K562 (cell line): ENCODE data around the gene PRODH. TPM values are rescaled to one million over a fixed set of nuclear protein-coding genes. Genes with fewer than 3 reads are reported as not detected.

Experiments used
- ETV6 ChIP-seq, 3 experiments: fragments of 150-350 bp in 1 of 3; sonication (generic) in 1 of 3; formaldehyde crosslinking in 1 of 3; IDR thresholded peaks; 2 replicates each; pipeline versions ENCODE4 v1.6.1 to v1.8.0; 2014 to 2022; ENCODE audit warnings: borderline replicate concordance in 2 of 3, low read depth in 2 of 3, antibody characterized with exemption in 1 of 3, low read length in 1 of 3, mild to moderate bottlenecking in 1 of 3, missing genetic modification reagents in 1 of 3
- FUS ChIP-seq: fragments of 200-400 bp; formaldehyde crosslinking; optimal IDR thresholded peaks from 2 replicates; pipeline ENCODE3; 2017; ENCODE audit warnings: low read depth, low read length
- HBP1 ChIP-seq: fragments of 450-650 bp; formaldehyde crosslinking; IDR thresholded peaks from 2 replicates; pipeline ENCODE4 v1.4.0; 2022; ENCODE audit warnings: missing genetic modification characterization
- NBN ChIP-seq: fragments of 450-650 bp; IDR thresholded peaks from 2 replicates; pipeline ENCODE4 v1.6.1; 2016; ENCODE audit warnings: low read depth, mild to moderate bottlenecking
- NR2C2 ChIP-seq, 2 experiments: fragments of 200-800 bp in 1 of 2; sonication (Bioruptor generic) in 1 of 2; sonication (generic) in 1 of 2; formaldehyde crosslinking in 1 of 2; IDR thresholded peaks; 2 replicates each; pipeline versions ENCODE4 v1.6.1 to v1.8.0; 2016 to 2022; ENCODE audit warnings: mild to moderate bottlenecking in 1 of 2, missing compliant biosample characterization in 1 of 2, missing genetic modification characterization in 1 of 2, missing genetic modification reagents in 1 of 2
- PHF21A ChIP-seq: fragments of 450-650 bp; IDR thresholded peaks from 2 replicates; pipeline ENCODE4 v1.6.1; 2017; ENCODE audit warnings: low read depth, borderline replicate concordance
- SLC30A9 ChIP-seq: fragments of 250-450 bp; sonication (Bioruptor Pico); IDR thresholded peaks from 2 replicates; pipeline ENCODE4 v1.8.0; 2022; ENCODE audit warnings: mild to moderate bottlenecking, moderate library complexity
- TAF15 ChIP-seq: fragments of 200-400 bp; formaldehyde crosslinking; IDR thresholded peaks from 2 replicates; pipeline ENCODE4 v1.6.1; 2017; ENCODE audit warnings: mild to moderate bottlenecking, low read depth, low read length, moderate library complexity
- TAF7 ChIP-seq: fragments of 450-650 bp; IDR thresholded peaks from 2 replicates; pipeline ENCODE4 v1.6.1; 2016; ENCODE audit warnings: missing genetic modification characterization, missing compliant biosample characterization
- ZBTB1 ChIP-seq: sonication (generic); formaldehyde crosslinking; IDR thresholded peaks from 2 replicates; pipeline ENCODE4 v1.8.1; 2023; ENCODE audit warnings: missing genetic modification reagents, low read depth, mild to moderate bottlenecking, borderline replicate concordance
- ZFP1 ChIP-seq: fragments of 450-650 bp; formaldehyde crosslinking; IDR thresholded peaks from 2 replicates; pipeline ENCODE4 v1.4.0; 2020; ENCODE audit warnings: mild to moderate bottlenecking, mixed read lengths
- ZNF174 ChIP-seq: fragments of 250-450 bp; sonication (Bioruptor Pico); IDR thresholded peaks from 2 replicates; pipeline ENCODE4 v1.4.0; 2020; ENCODE audit warnings: mild to moderate bottlenecking
- ZNF175 ChIP-seq: fragments of 200-800 bp; sonication (Bioruptor generic); IDR thresholded peaks from 2 replicates; pipeline ENCODE4 v1.6.1; 2016; ENCODE audit warnings: low read depth, mild to moderate bottlenecking, missing genetic modification characterization, missing compliant biosample characterization
- ZNF57 ChIP-seq: fragments of 450-650 bp; formaldehyde crosslinking; IDR thresholded peaks from 2 replicates; pipeline ENCODE4 v1.4.0; 2020; ENCODE audit warnings: mild to moderate bottlenecking, moderate library complexity
- ZNF586 ChIP-seq: fragments of 450-650 bp; formaldehyde crosslinking; conservative IDR thresholded peaks from 2 replicates; pipeline ENCODE4 v1.4.0; 2020; ENCODE audit warnings: mild to moderate bottlenecking, moderate library complexity
- ZNF592 ChIP-seq: fragments of 450-650 bp; IDR thresholded peaks from 2 replicates; pipeline ENCODE4 v1.6.1; 2017; ENCODE audit warnings: antibody characterized with exemption, mild to moderate bottlenecking
- ZNF77 ChIP-seq: fragments of 250-450 bp; sonication (Bioruptor Pico); IDR thresholded peaks from 2 replicates; pipeline ENCODE4 v1.5.0; 2020
- polyA plus RNA-seq, 8 experiments: library from polyadenylated mRNA; depleted of rRNA in 4 of 8; stranded (reverse) in 5 of 8; unstranded in 3 of 8; fragments of >200 nt; fragmentation: Nextera tagmentation in 2 of 8; fragmentation: Illumina TruSeq in 1 of 8; extraction: Ambion mirVana in 2 of 8; extraction: Trizol in 1 of 8; gene quantifications; 2 replicates each; pipeline versions ENCODE4 v1.2.1 to v1.2.3, GENCODE V29; 2011 to 2014; ENCODE audit warnings: inconsistent platforms in 1 of 8, missing spikeins in 1 of 8
- total RNA-seq, 7 experiments: library from RNA; depleted of rRNA in 6 of 7; stranded (reverse); fragments of >200 nt in 6 of 7; fragmentation: Illumina TruSeq in 2 of 7; extraction: Trizol in 2 of 7; gene quantifications; 2 replicates each; pipeline versions ENCODE4 v1.2.1 to v1.2.3, GENCODE V29; 2011 to 2021; ENCODE audit warnings: low replicate concordance in 1 of 7
- TF ChIP-seq, protein P1 (sequence below), 2 experiments: fragments of 450-650 bp in 1 of 2; sonication (generic) in 1 of 2; formaldehyde crosslinking; conservative IDR thresholded peaks; 2 replicates each; pipeline versions ENCODE4 v1.4.0 to v1.8.1; 2020 to 2022; ENCODE audit warnings: mild to moderate bottlenecking in 1 of 2, missing genetic modification reagents in 1 of 2
- TF ChIP-seq, protein P2 (sequence below): sonication (generic); formaldehyde crosslinking; IDR thresholded peaks from 2 replicates; pipeline ENCODE4 v1.8.1; 2022; ENCODE audit warnings: missing genetic modification reagents

PRODH gene
- total and polyA plus RNA-seq, 9 of the 15 experiments (the other 6 are each of a cell fraction or from before 2014, with no cell fraction given) = 0.07 to 0.11 TPM; not detected in 7

GRCh38 chr22:18968011-18968749 lies 32.1 kb upstream of the PRODH start (continued):
- no peak for TF ChIP-seq HBP1 (CRISPR knock-in tag)
- TF ChIP-seq ZBTB1 = peak; percentile 81; the same call in 1 of the 2 replicates
- no peak for TF ChIP-seq ZNF592
- no peak for TF ChIP-seq ZNF586 (CRISPR knock-in tag)
- TF ChIP-seq NR2C2 (CRISPR knock-in tag; IDR thresholded peaks at IDR 0.05) = 0 out of 2 replicates have a peak, but pooled peaks have one; percentile 77
- no peak for TF ChIP-seq NR2C2 (tag; IDR thresholded peaks at IDR 0.05)
- no peak for TF ChIP-seq ETV6 (IDR thresholded peaks at IDR 0.05; ENCODE audit: borderline replicate concordance in 1 of 2, low read depth in 2 of 2, low read length in 1 of 2)
- TF ChIP-seq ETV6 (CRISPR knock-in tag; IDR thresholded peaks at IDR 0.05; ENCODE audit: borderline replicate concordance) = peak; percentile 77; the same call in 1 of the 2 replicates
- TF ChIP-seq ZNF175 = 0 out of 2 replicates have a peak, but pooled peaks have one; percentile 34
- TF ChIP-seq SLC30A9 (CRISPR knock-in tag) = no peak
- TF ChIP-seq, protein P1, sequence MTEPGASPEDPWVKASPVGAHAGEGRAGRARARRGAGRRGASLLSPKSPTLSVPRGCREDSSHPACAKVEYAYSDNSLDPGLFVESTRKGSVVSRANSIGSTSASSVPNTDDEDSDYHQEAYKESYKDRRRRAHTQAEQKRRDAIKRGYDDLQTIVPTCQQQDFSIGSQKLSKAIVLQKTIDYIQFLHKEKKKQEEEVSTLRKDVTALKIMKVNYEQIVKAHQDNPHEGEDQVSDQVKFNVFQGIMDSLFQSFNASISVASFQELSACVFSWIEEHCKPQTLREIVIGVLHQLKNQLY (CRISPR knock-in tag; conservative IDR thresholded peaks at IDR 0.05) = peak in 1 of 2 experiments; percentile 92; a peak in 1 of 4 replicates
- no peak for TF ChIP-seq FUS
- TF ChIP-seq ZFP1 (CRISPR knock-in tag) = no peak
- no peak for TF ChIP-seq NBN
- no peak for TF ChIP-seq ZNF57 (CRISPR knock-in tag)
- TF ChIP-seq, protein P2, sequence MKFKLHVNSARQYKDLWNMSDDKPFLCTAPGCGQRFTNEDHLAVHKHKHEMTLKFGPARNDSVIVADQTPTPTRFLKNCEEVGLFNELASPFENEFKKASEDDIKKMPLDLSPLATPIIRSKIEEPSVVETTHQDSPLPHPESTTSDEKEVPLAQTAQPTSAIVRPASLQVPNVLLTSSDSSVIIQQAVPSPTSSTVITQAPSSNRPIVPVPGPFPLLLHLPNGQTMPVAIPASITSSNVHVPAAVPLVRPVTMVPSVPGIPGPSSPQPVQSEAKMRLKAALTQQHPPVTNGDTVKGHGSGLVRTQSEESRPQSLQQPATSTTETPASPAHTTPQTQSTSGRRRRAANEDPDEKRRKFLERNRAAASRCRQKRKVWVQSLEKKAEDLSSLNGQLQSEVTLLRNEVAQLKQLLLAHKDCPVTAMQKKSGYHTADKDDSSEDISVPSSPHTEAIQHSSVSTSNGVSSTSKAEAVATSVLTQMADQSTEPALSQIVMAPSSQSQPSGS (CRISPR knock-in tag) = peak; percentile 81
- no peak for TF ChIP-seq ZNF77 (CRISPR knock-in tag)
- no peak for TF ChIP-seq TAF15
- TF ChIP-seq PHF21A = no peak
- no peak for TF ChIP-seq ZNF174
- TF ChIP-seq TAF7 (tag) = no peak
